Keratinocyte (primary cell): ENCODE measurements around the gene COL13A1. TPM values are rescaled to one million over a fixed set of nuclear protein-coding genes. Genes with fewer than 3 reads are reported as not detected.

Experiments
- DNase-seq: peaks from one replicate; pipeline ENCODE4 v3.0.0-alpha.2; 2011; ENCODE audit warnings: low read depth, missing footprints, low spot score
- FAIRE-seq: peaks from 2 replicates; lab custom pipeline; 2011; peaks lifted over from hg19 to GRCh38; lab: Jason Lieb, UNC
- H2AFZ ChIP-seq: 2 replicates; pipeline ENCODE4 v1.6.0; 2012; ENCODE audit warnings: low read length, control low read depth, inconsistent platforms; ENCODE audit not compliant: control insufficient read depth
- H3K27ac ChIP-seq: 2 replicates; pipeline ENCODE4 v1.5.1; 2011; ENCODE audit warnings: low read length; ENCODE audit not compliant: control insufficient read depth, insufficient read depth
- H3K27me3 ChIP-seq: 3 replicates; pipeline ENCODE4 v1.6.0; 2011; ENCODE audit warnings: low read length; ENCODE audit not compliant: control insufficient read depth, insufficient read depth; ENCODE audit errors: extremely low read depth
- H3K36me3 ChIP-seq, 2 experiments: 2 replicates in 1 of 2; 3 replicates in 1 of 2; pipeline ENCODE4 v1.5.1; 2011; ENCODE audit warnings: low read length in 2 of 2, mild to moderate bottlenecking in 1 of 2; ENCODE audit not compliant: control insufficient read depth in 2 of 2, insufficient read depth in 2 of 2; ENCODE audit errors: extremely low read depth in 1 of 2
- H3K4me1 ChIP-seq: 3 replicates; pipeline ENCODE4 v1.5.1; 2011; ENCODE audit warnings: low read length; ENCODE audit not compliant: control insufficient read depth, insufficient read depth; ENCODE audit errors: extremely low read depth
- H3K4me2 ChIP-seq: 3 replicates; pipeline ENCODE4 v1.6.0; 2011; ENCODE audit warnings: low read depth, low read length; ENCODE audit not compliant: control insufficient read depth, insufficient read depth; ENCODE audit errors: extremely low read depth
- H3K4me3 ChIP-seq, 3 experiments: fragments of 200-600 bp in 1 of 3; sonication (generic) in 1 of 3; 2 replicates in 2 of 3; 3 replicates in 1 of 3; pipeline ENCODE4 v1.5.1; 2011 to 2016; ENCODE audit warnings: low read length in 3 of 3, mild to moderate bottlenecking in 3 of 3, control low read depth in 2 of 3, inconsistent platforms in 1 of 3, low read depth in 1 of 3, mixed read lengths in 1 of 3, mixed run types in 1 of 3, moderate library complexity in 1 of 3; ENCODE audit not compliant: control insufficient read depth in 2 of 3, insufficient read depth in 2 of 3; ENCODE audit errors: extremely low read depth in 1 of 3
- H3K79me2 ChIP-seq: 2 replicates; pipeline ENCODE4 v1.6.0; 2012; ENCODE audit warnings: low read length; ENCODE audit not compliant: control insufficient read depth, insufficient read depth
- H3K9ac ChIP-seq: 3 replicates; pipeline ENCODE4 v1.6.0; 2011; ENCODE audit warnings: low read length; ENCODE audit not compliant: control insufficient read depth, insufficient read depth; ENCODE audit errors: extremely low read depth
- H3K9me1 ChIP-seq: 3 replicates; pipeline ENCODE4 v1.6.0; 2011; ENCODE audit warnings: low read length; ENCODE audit not compliant: control insufficient read depth, insufficient read depth; ENCODE audit errors: extremely low read depth
- H3K9me3 ChIP-seq: 2 replicates; pipeline ENCODE4 v1.5.1; 2012; ENCODE audit warnings: low read depth, low read length; ENCODE audit not compliant: control insufficient read depth
- H4K20me1 ChIP-seq: 3 replicates; pipeline ENCODE4 v1.6.0; 2011; ENCODE audit warnings: low read length; ENCODE audit not compliant: control insufficient read depth, insufficient read depth; ENCODE audit errors: extremely low read depth
- CTCF ChIP-seq, 3 experiments: IDR thresholded peaks in 1 of 3; conservative IDR thresholded peaks in 1 of 3; optimal IDR thresholded peaks in 1 of 3; 2 replicates in 2 of 3; 3 replicates in 1 of 3; pipeline versions ENCODE3 to v1.5.1; 2011; ENCODE audit warnings: low read length in 3 of 3, mild to moderate bottlenecking in 3 of 3, moderate library complexity in 2 of 3, control low read depth in 1 of 3, inconsistent platforms in 1 of 3; ENCODE audit not compliant: insufficient read depth in 2 of 3; ENCODE audit errors: extremely low read depth in 1 of 3
- EZH2 ChIP-seq: IDR thresholded peaks from one replicate; pipeline ENCODE4 v1.6.1; 2012; ENCODE audit warnings: inconsistent platforms, mild to moderate bottlenecking, low read length, moderate library complexity
- dilution Hi-C: fragments of 300-500 bp; cut with MboI; formaldehyde crosslinking; loops from one replicate; pipeline ENCODE4 v1.7.0; 2020; ENCODE audit warnings: low sequenced_read_pairs; ENCODE audit not compliant: extremely low pct_ligation_motif_present
- polyA plus RNA-seq, 5 experiments: library from polyadenylated mRNA; depleted of rRNA in 3 of 5; stranded (reverse) in 3 of 5; stranded (forward) in 1 of 5; unstranded in 1 of 5; fragments of >200 nt; gene quantifications; 1 replicate in 1 of 5; 2 replicates in 3 of 5; 3 replicates in 1 of 5; pipeline versions ENCODE4 v1.2.1 to v1.2.3, GENCODE V29; 2011 to 2012; ENCODE audit warnings: missing spikeins in 2 of 5, low read depth in 1 of 5, low replicate concordance in 1 of 5

COL13A1 gene
- polyA plus RNA-seq, 1 donor (not counting 4 experiments of a cell fraction or from before 2014, with no cell fraction given): 1.5 TPM

DNA sequence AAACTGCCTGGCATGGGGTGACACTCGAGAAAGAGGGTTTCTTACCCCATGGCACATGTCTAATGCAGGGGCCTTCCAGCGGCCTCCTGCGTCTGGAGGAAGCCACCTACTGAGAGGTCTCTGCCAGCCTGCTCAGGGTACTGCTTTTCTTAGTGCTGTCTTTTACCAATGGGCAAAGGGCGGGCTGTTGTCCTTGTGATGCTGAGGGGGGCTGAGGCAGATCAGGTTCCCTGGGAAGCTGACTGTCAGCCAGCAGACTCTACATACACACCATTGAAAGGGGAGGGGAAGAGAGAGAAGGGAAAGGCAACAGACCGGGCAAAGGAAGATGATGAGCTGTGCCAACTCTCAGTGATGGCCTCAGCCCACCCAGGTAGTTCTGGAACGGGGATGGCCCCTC, 48.7 kb downstream of the COL13A1 start:
- no peak overlapping the region for H3K27ac ChIP-seq
- no peaks in the 10 kb centered on the region for H3K9me3 ChIP-seq
- no peaks in the 10 kb centered on the region for H3K79me2 ChIP-seq
- FAIRE-seq (no peak), DNase-seq (no peak)
- no peaks in the 10 kb centered on the region for H3K9me1 ChIP-seq
- H4K20me1 ChIP-seq: no peaks in the 10 kb centered on the region
- H3K9ac ChIP-seq: no peak overlapping the region
- H3K4me3 ChIP-seq: no peak overlapping the region
- H3K4me1 ChIP-seq: no peaks in the 10 kb centered on the region
- no peak overlapping the region for H3K4me2 ChIP-seq
- no peaks in the 10 kb centered on the region for H3K36me3 ChIP-seq
- dilution Hi-C loops: no loop called here
- no peak overlapping the region for H2AFZ ChIP-seq
- H3K27me3 ChIP-seq: no peaks in the 10 kb centered on the region
- TF ChIP-seq EZH2: no peak
- TF ChIP-seq CTCF (optimal IDR thresholded peaks at IDR 0.05 in 1 of 3, IDR thresholded peaks at IDR 0.05 in 1 of 3, conservative IDR thresholded peaks at IDR 0.05 in 1 of 3; ENCODE audit: extremely low read depth in 1 of 3, insufficient read depth in 2 of 3, low read length in 3 of 3): no peak

GRCh38 chr10:69851306-69851705, 49.6 kb downstream of the COL13A1 start:
- no peaks in the 10 kb centered on the region for H3K79me2 ChIP-seq
- H3K9ac ChIP-seq: no peak overlapping the region
- H3K9me3 ChIP-seq: no peaks in the 10 kb centered on the region
- no peak overlapping the region for H2AFZ ChIP-seq
- FAIRE-seq (no peak), DNase-seq (no peak)
- H3K36me3 ChIP-seq: no peaks in the 10 kb centered on the region
- no peaks in the 10 kb centered on the region for H3K27me3 ChIP-seq
- H3K4me2 ChIP-seq: no peak overlapping the region
- H4K20me1 ChIP-seq: no peaks in the 10 kb centered on the region
- H3K4me1 ChIP-seq: no peaks in the 10 kb centered on the region
- TF ChIP-seq CTCF (optimal IDR thresholded peaks at IDR 0.05 in 1 of 3, IDR thresholded peaks at IDR 0.05 in 1 of 3, conservative IDR thresholded peaks at IDR 0.05 in 1 of 3; ENCODE audit: extremely low read depth in 1 of 3, insufficient read depth in 2 of 3, low read length in 3 of 3) (no peak), EZH2 (no peak)
- no peak overlapping the region for H3K4me3 ChIP-seq
- dilution Hi-C loops: no loop called here
- H3K9me1 ChIP-seq: no peaks in the 10 kb centered on the region
- H3K27ac ChIP-seq: no peak overlapping the region
